Colonic mucosa (tissue), 4 donors: ENCODE data around the gene SRRD. TPM values are rescaled to one million over a fixed set of nuclear protein-coding genes. Genes with fewer than 3 reads are reported as not detected.

ENCODE experiments used
- DNase-seq: peaks from one replicate; pipeline ENCODE4 v3.0.0-alpha.2; 2020
- H3K27ac ChIP-seq: fragments of 200-600 bp; one replicate; pipeline ENCODE4 v1.8.0; 2021
- H3K27me3 ChIP-seq: fragments of 200-600 bp; one replicate; pipeline ENCODE4 v1.8.0; 2021
- H3K36me3 ChIP-seq: fragments of 200-600 bp; one replicate; pipeline ENCODE4 v1.8.0; 2021
- H3K4me1 ChIP-seq: fragments of 200-600 bp; one replicate; pipeline ENCODE4 v1.8.0; 2021; ENCODE audit warnings: mild to moderate bottlenecking
- H3K4me3 ChIP-seq: fragments of 200-600 bp; one replicate; pipeline ENCODE4 v1.8.0; 2021
- H3K9ac ChIP-seq, 2 donors: one replicate each; pipeline ENCODE4 v1.7.0; 2013; ENCODE audit warnings: control low read depth in 2 of 2, low read depth in 2 of 2, low read length in 2 of 2
- H3K9me3 ChIP-seq: fragments of 200-600 bp; one replicate; pipeline ENCODE4 v1.8.0; 2021
- CTCF ChIP-seq: fragments of 200-600 bp; IDR thresholded peaks from one replicate; pipeline ENCODE4 v1.8.0; 2022; ENCODE audit warnings: antibody characterized with exemption, mild to moderate bottlenecking
- intact Hi-C: fragments of 100-400 bp; cut with DNase I; formaldehyde crosslinking; loops from one replicate; pipeline ENCODE4 v1.14.1; 2022
- total RNA-seq, 2 donors: library from RNA; stranded (reverse); fragmentation: NEBNext Ultra II Directional in 1 of 2; extraction: Animal tissue kit (Norgen Biotek cat#: 25700) in 1 of 2; gene quantifications; one replicate each; pipeline ENCODE4 v1.2.1, GENCODE V29; 2021
- donor health status: healthy.
- donor health status: DM: no; HTN: no; CAD: no.
- donor health status: DM: no; HTN: no; CAD: no.

Gene SRRD
- total RNA-seq, 2 donors from 2014 or later, result 11.8 to 16.4 TPM

GRCh38 chr22:26492220-26492619 is 8.5 kb downstream of the SRRD start:
- Histone ChIP-seq H3K36me3 (peaks cover 9% of the 10 kb centered on the region), H3K27me3 (no peaks in the 10 kb centered on the region), H3K9ac (no peak overlapping the region), H3K4me1 (no peaks in the 10 kb centered on the region), H3K27ac (no peak overlapping the region), H3K9me3 (no peaks in the 10 kb centered on the region), H3K4me3 (no peak overlapping the region)
- intact Hi-C loops, result no loop called here
- no peak for TF ChIP-seq CTCF
- DNase-seq, result no peak

- Histone ChIP-seq H3K4me1 (no peaks in the 10 kb centered on the region), H3K27ac (no peak overlapping the region), H3K36me3 (peaks cover 20% of the 10 kb centered on the region), H3K27me3 (no peaks in the 10 kb centered on the region), H3K9me3 (no peaks in the 10 kb centered on the region), H3K4me3 (no peak overlapping the region), H3K9ac (no peak overlapping the region)
- no peak for DNase-seq
- no peak for TF ChIP-seq CTCF
- intact Hi-C loops, result no loop called here
Observed at GRCh38 chr22:26494506-26494905, 10.8 kb downstream of the SRRD start.

- intact Hi-C loops, result no loop called here
- peaks cover 20% of the 10 kb centered on the region for H3K36me3 ChIP-seq
Observed at GRCh38 chr22:26496456-26496855, 12.8 kb downstream of the SRRD start.

GRCh38 chr22:26499188-26499703 is 15.6 kb downstream of the SRRD start:
- H3K36me3 ChIP-seq, result peaks cover 23% of the 10 kb centered on the region

More at GRCh38 chr22:26496456-26496855, 12.8 kb downstream of the SRRD start:
- H3K27ac ChIP-seq, result no peak overlapping the region
- no peaks in the 10 kb centered on the region for H3K9me3 ChIP-seq
- no peak overlapping the region for H3K4me3 ChIP-seq
- no peaks in the 10 kb centered on the region for H3K4me1 ChIP-seq
- no peak for TF ChIP-seq CTCF
- H3K9ac ChIP-seq, result no peak overlapping the region
- DNase-seq, result no peak
- no peaks in the 10 kb centered on the region for H3K27me3 ChIP-seq

GRCh38 chr22:26501996-26502395 is 18.3 kb downstream of the SRRD start:
- Histone ChIP-seq H3K27me3 (no peaks in the 10 kb centered on the region), H3K4me3 (no peak overlapping the region), H3K9me3 (no peaks in the 10 kb centered on the region), H3K9ac (no peak overlapping the region), H3K4me1 (no peaks in the 10 kb centered on the region), H3K36me3 (peaks cover 36% of the 10 kb centered on the region), H3K27ac (no peak overlapping the region)
- intact Hi-C loops, result no loop called here
- TF ChIP-seq CTCF, result no peak
- no peak for DNase-seq

More at GRCh38 chr22:26499188-26499703, 15.6 kb downstream of the SRRD start:
- no peak for TF ChIP-seq CTCF
- H3K9ac ChIP-seq, result no peak overlapping the region
- H3K9me3 ChIP-seq, result no peaks in the 10 kb centered on the region
- H3K27ac ChIP-seq, result no peak overlapping the region
- H3K27me3 ChIP-seq, result no peaks in the 10 kb centered on the region
- intact Hi-C loops, result no loop called here
- no peaks in the 10 kb centered on the region for H3K4me1 ChIP-seq
- no peak overlapping the region for H3K4me3 ChIP-seq
- DNase-seq, result no peak
